Subcutaneous adipose tissue (tissue), 4 donors: ENCODE measurements around the gene RTP4. TPM values are rescaled to one million over a fixed set of nuclear protein-coding genes. Genes with fewer than 3 reads are reported as not detected.

Source experiments
- CTCF ChIP-seq: fragments of 450-650 bp; IDR thresholded peaks from one replicate; pipeline ENCODE4 v1.5.1; 2016; ENCODE audit warnings: low read depth, mild to moderate bottlenecking, control low read depth, antibody characterized with exemption, moderate library complexity
- total RNA-seq, 4 donors: library from RNA; depleted of rRNA; stranded (reverse); fragments of >200 nt; gene quantifications; one replicate each; pipeline ENCODE4 v1.1.0, GENCODE V29; 2016

RTP4 gene
- total RNA-seq, 4 donors from 2014 or later: 1.1 to 2.7 (median 1.3) TPM

- TF ChIP-seq CTCF: no peak
Measured at GRCh38 chr3:187352581-187353575, 15.3 kb upstream of the RTP4 start.

GRCh38 chr3:187358068-187358467 is 10.1 kb upstream of the RTP4 start:
- no peak for TF ChIP-seq CTCF

- no peak for TF ChIP-seq CTCF
Measured at GRCh38 chr3:187359798-187360486, 8.2 kb upstream of the RTP4 start.

- TF ChIP-seq CTCF: no peak
Measured at GRCh38 chr3:187360596-187360995, 7.6 kb upstream of the RTP4 start.

- TF ChIP-seq CTCF: no peak
Measured at GRCh38 chr3:187361835-187362234, 6.3 kb upstream of the RTP4 start.

- TF ChIP-seq CTCF: no peak
Measured at GRCh38 chr3:187367561-187368103, 553 bp upstream of the RTP4 start.

GRCh38 chr3:187369089-187369447 is 883 bp downstream of the RTP4 start:
- no peak for TF ChIP-seq CTCF
